Keratinocyte (primary cell): ENCODE data around the gene CTTNBP2NL. TPM values are rescaled to one million over a fixed set of nuclear protein-coding genes. Genes with fewer than 3 reads are reported as not detected.

Experiments
- DNase-seq: peaks from one replicate; pipeline ENCODE4 v3.0.0-alpha.2; 2011; ENCODE audit warnings: low read depth, missing footprints, low spot score
- FAIRE-seq: peaks from 2 replicates; lab custom pipeline; 2011; peaks lifted over from hg19 to GRCh38; lab: Jason Lieb, UNC
- H2AFZ ChIP-seq: 2 replicates; pipeline ENCODE4 v1.6.0; 2012; ENCODE audit warnings: low read length, control low read depth, inconsistent platforms; ENCODE audit not compliant: control insufficient read depth
- H3K27ac ChIP-seq: 2 replicates; pipeline ENCODE4 v1.5.1; 2011; ENCODE audit warnings: low read length; ENCODE audit not compliant: control insufficient read depth, insufficient read depth
- H3K27me3 ChIP-seq: 3 replicates; pipeline ENCODE4 v1.6.0; 2011; ENCODE audit warnings: low read length; ENCODE audit not compliant: control insufficient read depth, insufficient read depth; ENCODE audit errors: extremely low read depth
- H3K36me3 ChIP-seq, 2 experiments: 2 replicates in 1 of 2; 3 replicates in 1 of 2; pipeline ENCODE4 v1.5.1; 2011; ENCODE audit warnings: low read length in 2 of 2, mild to moderate bottlenecking in 1 of 2; ENCODE audit not compliant: control insufficient read depth in 2 of 2, insufficient read depth in 2 of 2; ENCODE audit errors: extremely low read depth in 1 of 2
- H3K4me1 ChIP-seq: 3 replicates; pipeline ENCODE4 v1.5.1; 2011; ENCODE audit warnings: low read length; ENCODE audit not compliant: control insufficient read depth, insufficient read depth; ENCODE audit errors: extremely low read depth
- H3K4me2 ChIP-seq: 3 replicates; pipeline ENCODE4 v1.6.0; 2011; ENCODE audit warnings: low read depth, low read length; ENCODE audit not compliant: control insufficient read depth, insufficient read depth; ENCODE audit errors: extremely low read depth
- H3K4me3 ChIP-seq, 3 experiments: fragments of 200-600 bp in 1 of 3; sonication (generic) in 1 of 3; 2 replicates in 2 of 3; 3 replicates in 1 of 3; pipeline ENCODE4 v1.5.1; 2011 to 2016; ENCODE audit warnings: low read length in 3 of 3, mild to moderate bottlenecking in 3 of 3, control low read depth in 2 of 3, inconsistent platforms in 1 of 3, low read depth in 1 of 3, mixed read lengths in 1 of 3, mixed run types in 1 of 3, moderate library complexity in 1 of 3; ENCODE audit not compliant: control insufficient read depth in 2 of 3, insufficient read depth in 2 of 3; ENCODE audit errors: extremely low read depth in 1 of 3
- H3K79me2 ChIP-seq: 2 replicates; pipeline ENCODE4 v1.6.0; 2012; ENCODE audit warnings: low read length; ENCODE audit not compliant: control insufficient read depth, insufficient read depth
- H3K9ac ChIP-seq: 3 replicates; pipeline ENCODE4 v1.6.0; 2011; ENCODE audit warnings: low read length; ENCODE audit not compliant: control insufficient read depth, insufficient read depth; ENCODE audit errors: extremely low read depth
- H3K9me1 ChIP-seq: 3 replicates; pipeline ENCODE4 v1.6.0; 2011; ENCODE audit warnings: low read length; ENCODE audit not compliant: control insufficient read depth, insufficient read depth; ENCODE audit errors: extremely low read depth
- H3K9me3 ChIP-seq: 2 replicates; pipeline ENCODE4 v1.5.1; 2012; ENCODE audit warnings: low read depth, low read length; ENCODE audit not compliant: control insufficient read depth
- H4K20me1 ChIP-seq: 3 replicates; pipeline ENCODE4 v1.6.0; 2011; ENCODE audit warnings: low read length; ENCODE audit not compliant: control insufficient read depth, insufficient read depth; ENCODE audit errors: extremely low read depth
- CTCF ChIP-seq, 3 experiments: IDR thresholded peaks in 1 of 3; conservative IDR thresholded peaks in 1 of 3; optimal IDR thresholded peaks in 1 of 3; 2 replicates in 2 of 3; 3 replicates in 1 of 3; pipeline versions ENCODE3 to v1.5.1; 2011; ENCODE audit warnings: low read length in 3 of 3, mild to moderate bottlenecking in 3 of 3, moderate library complexity in 2 of 3, control low read depth in 1 of 3, inconsistent platforms in 1 of 3; ENCODE audit not compliant: insufficient read depth in 2 of 3; ENCODE audit errors: extremely low read depth in 1 of 3
- EZH2 ChIP-seq: IDR thresholded peaks from one replicate; pipeline ENCODE4 v1.6.1; 2012; ENCODE audit warnings: inconsistent platforms, mild to moderate bottlenecking, low read length, moderate library complexity
- dilution Hi-C: fragments of 300-500 bp; cut with MboI; formaldehyde crosslinking; loops from one replicate; pipeline ENCODE4 v1.7.0; 2020; ENCODE audit warnings: low sequenced_read_pairs; ENCODE audit not compliant: extremely low pct_ligation_motif_present
- polyA plus RNA-seq, 5 experiments: library from polyadenylated mRNA; depleted of rRNA in 3 of 5; stranded (reverse) in 3 of 5; stranded (forward) in 1 of 5; unstranded in 1 of 5; fragments of >200 nt; gene quantifications; 1 replicate in 1 of 5; 2 replicates in 3 of 5; 3 replicates in 1 of 5; pipeline versions ENCODE4 v1.2.1 to v1.2.3, GENCODE V29; 2011 to 2012; ENCODE audit warnings: missing spikeins in 2 of 5, low read depth in 1 of 5, low replicate concordance in 1 of 5

CTTNBP2NL gene
- polyA plus RNA-seq, 1 donor (not counting 4 experiments of a cell fraction or from before 2014, with no cell fraction given): 19.1 TPM

DNA sequence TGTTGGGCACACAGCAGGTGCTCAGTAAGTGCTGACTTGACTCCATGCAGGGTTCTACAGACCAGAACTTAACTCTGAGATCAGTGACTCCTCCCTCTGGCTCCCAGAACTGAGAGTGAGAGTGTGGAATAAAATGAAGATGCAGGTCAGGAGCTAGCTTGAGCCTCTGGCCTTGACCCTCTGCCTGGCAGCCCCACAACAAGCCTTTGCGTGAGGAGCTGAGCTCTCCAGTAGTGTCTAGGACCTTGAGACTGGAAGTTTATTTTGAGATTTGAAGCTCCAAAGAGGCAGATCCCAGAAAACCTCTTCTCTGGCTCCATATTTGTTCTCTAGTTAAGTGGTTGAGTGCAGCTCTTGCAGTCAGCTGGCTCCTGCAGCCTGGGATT, 109.4 kb downstream of the CTTNBP2NL start:
- dilution Hi-C loops: no loop called here

GRCh38 chr1:112505878-112506277, 109.9 kb downstream of the CTTNBP2NL start:
- H3K9ac ChIP-seq: no peak overlapping the region
- no peak overlapping the region for H2AFZ ChIP-seq
- no peak overlapping the region for H3K4me2 ChIP-seq
- no peaks in the 10 kb centered on the region for H3K9me3 ChIP-seq
- peaks cover 44% of the 10 kb centered on the region for H3K27me3 ChIP-seq
- H3K36me3 ChIP-seq: no peaks in the 10 kb centered on the region
- no peak overlapping the region for H3K27ac ChIP-seq
- H3K4me1 ChIP-seq: peaks cover 16% of the 10 kb centered on the region
- no peaks in the 10 kb centered on the region for H3K79me2 ChIP-seq
- H4K20me1 ChIP-seq: no peaks in the 10 kb centered on the region
- TF ChIP-seq CTCF (optimal IDR thresholded peaks at IDR 0.05 in 1 of 3, IDR thresholded peaks at IDR 0.05 in 1 of 3, conservative IDR thresholded peaks at IDR 0.05 in 1 of 3; ENCODE audit: extremely low read depth in 1 of 3, insufficient read depth in 2 of 3, low read length in 3 of 3): no peak
- TF ChIP-seq EZH2: no peak
- FAIRE-seq (no peak), DNase-seq (no peak)
- no peaks in the 10 kb centered on the region for H3K9me1 ChIP-seq
- dilution Hi-C loops: no loop called here
- H3K4me3 ChIP-seq: no peak overlapping the region

More for the DNA sequence above, 109.4 kb downstream of the CTTNBP2NL start:
- H3K4me3 ChIP-seq: no peak overlapping the region
- DNase-seq (no peak), FAIRE-seq (peak; percentile 20)
- H3K9me1 ChIP-seq: no peaks in the 10 kb centered on the region
- no peak overlapping the region for H3K4me2 ChIP-seq
- no peaks in the 10 kb centered on the region for H3K36me3 ChIP-seq
- H3K27me3 ChIP-seq: peaks cover 44% of the 10 kb centered on the region
- no peak overlapping the region for H2AFZ ChIP-seq
- H3K9me3 ChIP-seq: no peaks in the 10 kb centered on the region
- H3K27ac ChIP-seq: no peak overlapping the region
- H3K79me2 ChIP-seq: no peaks in the 10 kb centered on the region
- no peak for TF ChIP-seq EZH2
- H3K4me1 ChIP-seq: peaks cover 16% of the 10 kb centered on the region
- no peak overlapping the region for H3K9ac ChIP-seq
- H4K20me1 ChIP-seq: no peaks in the 10 kb centered on the region

GRCh38 chr1:112506306-112506705, 110.3 kb downstream of the CTTNBP2NL start:
- no peak overlapping the region for H3K27ac ChIP-seq
- no peak overlapping the region for H3K4me2 ChIP-seq
- no peaks in the 10 kb centered on the region for H3K79me2 ChIP-seq
- no peaks in the 10 kb centered on the region for H4K20me1 ChIP-seq
- FAIRE-seq: no peak
- H3K36me3 ChIP-seq: no peaks in the 10 kb centered on the region
- peaks cover 44% of the 10 kb centered on the region for H3K27me3 ChIP-seq
- H3K4me3 ChIP-seq: no peak overlapping the region
- TF ChIP-seq EZH2 (no peak), CTCF (optimal IDR thresholded peaks at IDR 0.05 in 1 of 3, IDR thresholded peaks at IDR 0.05 in 1 of 3, conservative IDR thresholded peaks at IDR 0.05 in 1 of 3; ENCODE audit: extremely low read depth in 1 of 3, insufficient read depth in 2 of 3, low read length in 3 of 3) (no peak)
- no peaks in the 10 kb centered on the region for H3K9me3 ChIP-seq
- dilution Hi-C loops: no loop called here
- no peak for DNase-seq
- H2AFZ ChIP-seq: no peak overlapping the region
- peaks cover 16% of the 10 kb centered on the region for H3K4me1 ChIP-seq
- H3K9ac ChIP-seq: no peak overlapping the region
- no peaks in the 10 kb centered on the region for H3K9me1 ChIP-seq
